ENCODE measurements around the gene RTL1. TPM values are rescaled to one million over a fixed set of nuclear protein-coding genes. Genes with fewer than 3 reads are reported as not detected.
A peak's percentile ranks its signal among the peaks of the same experiment; 100 is the strongest.

Gene RTL1
- total and polyA plus RNA-seq, 11 donors, result not detected

GRCh38 chr14:100891501-100892445, 11.7 kb downstream of the RTL1 start:
- intact Hi-C loops (cut with DNase I), result no loop called here
- Histone ChIP-seq H3K27me3 (peaks cover 0 to 48% (median 3%) of the 10 kb centered on the region in 9 donors), H3K4me3 (no peak overlapping the region), H3K9me3 (no peaks in the 10 kb centered on the region), H3K36me3 (no peaks in the 10 kb centered on the region), H3K4me1 (no peaks in the 10 kb centered on the region), H3K27ac (no peak overlapping the region)
- TF ChIP-seq POLR2A (IDR thresholded peaks at IDR 0.05), result no peak
- TF ChIP-seq, protein P1, sequence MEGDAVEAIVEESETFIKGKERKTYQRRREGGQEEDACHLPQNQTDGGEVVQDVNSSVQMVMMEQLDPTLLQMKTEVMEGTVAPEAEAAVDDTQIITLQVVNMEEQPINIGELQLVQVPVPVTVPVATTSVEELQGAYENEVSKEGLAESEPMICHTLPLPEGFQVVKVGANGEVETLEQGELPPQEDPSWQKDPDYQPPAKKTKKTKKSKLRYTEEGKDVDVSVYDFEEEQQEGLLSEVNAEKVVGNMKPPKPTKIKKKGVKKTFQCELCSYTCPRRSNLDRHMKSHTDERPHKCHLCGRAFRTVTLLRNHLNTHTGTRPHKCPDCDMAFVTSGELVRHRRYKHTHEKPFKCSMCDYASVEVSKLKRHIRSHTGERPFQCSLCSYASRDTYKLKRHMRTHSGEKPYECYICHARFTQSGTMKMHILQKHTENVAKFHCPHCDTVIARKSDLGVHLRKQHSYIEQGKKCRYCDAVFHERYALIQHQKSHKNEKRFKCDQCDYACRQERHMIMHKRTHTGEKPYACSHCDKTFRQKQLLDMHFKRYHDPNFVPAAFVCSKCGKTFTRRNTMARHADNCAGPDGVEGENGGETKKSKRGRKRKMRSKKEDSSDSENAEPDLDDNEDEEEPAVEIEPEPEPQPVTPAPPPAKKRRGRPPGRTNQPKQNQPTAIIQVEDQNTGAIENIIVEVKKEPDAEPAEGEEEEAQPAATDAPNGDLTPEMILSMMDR (IDR thresholded peaks at IDR 0.05), result no peak
- no peak for ATAC-seq
- DNase-seq, result peak in 3 of 5 donors; percentile 11 to 38 (median 15)
- WGBS, 4 donors, result 86 to 89% (median 88%) methylated on average over 10 to 13 of the region's 13 CpGs

DNA sequence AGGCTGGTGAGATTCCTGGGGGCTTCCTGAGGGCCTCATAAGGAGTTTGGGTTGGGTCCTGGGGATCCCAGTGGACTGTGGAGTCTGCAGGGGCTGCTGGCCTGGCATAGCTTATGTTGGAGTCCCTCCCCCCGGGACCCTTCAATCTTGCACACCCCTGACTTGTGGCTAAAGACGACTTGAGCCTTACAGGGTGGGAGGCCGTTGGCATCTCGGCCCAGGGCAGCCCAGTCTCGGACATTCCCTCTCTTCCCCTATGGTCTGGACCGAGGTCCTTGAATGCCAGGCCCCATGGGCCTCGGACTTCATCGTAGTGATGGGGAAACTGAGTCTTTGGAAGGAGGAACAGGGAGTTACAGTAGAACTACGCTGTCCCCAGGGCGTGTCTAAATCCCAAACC, 12.5 kb downstream of the RTL1 start:
- no peaks in the 10 kb centered on the region for H3K36me3 ChIP-seq
- no peaks in the 10 kb centered on the region for H3K9me3 ChIP-seq
- H3K27ac ChIP-seq, result no peak overlapping the region
- ATAC-seq (no peak), DNase-seq (peak in 3 of 5 donors; percentile 11 to 42 (median 20))
- H3K4me1 ChIP-seq, result no peaks in the 10 kb centered on the region
- intact Hi-C loops (cut with DNase I), result no loop called here
- H3K4me3 ChIP-seq, result no peak overlapping the region
- peaks cover 0 to 40% (median 2%) of the 10 kb centered on the region in 9 donors for H3K27me3 ChIP-seq
- 85 to 92% (median 88%) methylated on average over 10 of the region's 10 CpGs for WGBS, 4 donors
- TF ChIP-seq, protein P1 (IDR thresholded peaks at IDR 0.05), result no peak
- TF ChIP-seq POLR2A (IDR thresholded peaks at IDR 0.05), result no peak

DNA sequence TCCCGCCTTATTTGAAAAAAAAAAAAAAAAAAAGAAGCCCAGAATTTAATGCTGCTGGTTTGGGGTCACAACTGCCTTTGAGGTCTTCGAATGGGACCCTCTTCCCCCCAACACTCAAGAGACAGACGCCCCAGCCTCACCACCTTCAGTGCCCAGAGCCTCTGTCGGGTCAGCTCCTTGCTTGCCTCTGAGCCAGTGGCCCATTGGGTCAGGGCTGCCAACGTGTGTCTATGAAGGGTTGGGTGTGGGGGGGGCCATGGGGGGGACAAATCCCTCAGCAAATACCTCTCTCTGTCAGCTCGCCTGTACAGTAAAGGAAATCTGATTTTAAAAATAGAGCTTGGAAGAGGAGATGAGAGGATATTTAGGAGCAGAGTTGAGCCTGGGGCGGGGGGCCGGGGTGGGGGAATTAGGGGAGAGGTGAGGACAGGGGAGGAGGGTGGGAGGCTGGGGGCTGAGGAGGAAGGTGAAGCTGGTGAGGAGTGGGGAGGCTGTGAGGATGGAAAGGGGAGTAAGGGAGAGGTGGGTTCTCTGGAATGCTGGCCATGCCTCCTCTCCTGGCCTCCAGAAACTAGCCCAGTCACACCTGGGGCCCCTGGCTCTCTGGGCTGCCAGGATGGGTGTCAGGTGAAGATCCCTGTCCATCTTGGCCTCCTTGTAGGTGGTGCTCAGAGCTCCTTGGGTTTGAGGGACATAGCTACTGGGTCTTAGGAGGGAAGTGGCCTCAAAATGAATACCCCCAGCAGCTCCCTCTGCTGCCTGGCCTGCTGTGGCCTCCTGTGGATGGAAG, 13.3 kb downstream of the RTL1 start:
- H3K9me3 ChIP-seq, result no peaks in the 10 kb centered on the region
- no peak for ATAC-seq
- intact Hi-C loops (cut with DNase I), result no loop called here
- DNase-seq, result peak in 3 of 5 donors; percentile 8 to 26 (median 16)
- H3K27ac ChIP-seq, result no peak overlapping the region
- 81 to 87% (median 85%) methylated on average over 8 of the region's 8 CpGs for WGBS, 4 donors
- H3K4me3 ChIP-seq, result no peak overlapping the region
- H3K36me3 ChIP-seq, result no peaks in the 10 kb centered on the region
- H3K4me1 ChIP-seq, result no peaks in the 10 kb centered on the region
- peaks cover 0 to 32% (median 0%) of the 10 kb centered on the region in 9 donors for H3K27me3 ChIP-seq
- TF ChIP-seq, protein P1 (IDR thresholded peaks at IDR 0.05), result no peak
- no peak for TF ChIP-seq POLR2A (IDR thresholded peaks at IDR 0.05)

DNA sequence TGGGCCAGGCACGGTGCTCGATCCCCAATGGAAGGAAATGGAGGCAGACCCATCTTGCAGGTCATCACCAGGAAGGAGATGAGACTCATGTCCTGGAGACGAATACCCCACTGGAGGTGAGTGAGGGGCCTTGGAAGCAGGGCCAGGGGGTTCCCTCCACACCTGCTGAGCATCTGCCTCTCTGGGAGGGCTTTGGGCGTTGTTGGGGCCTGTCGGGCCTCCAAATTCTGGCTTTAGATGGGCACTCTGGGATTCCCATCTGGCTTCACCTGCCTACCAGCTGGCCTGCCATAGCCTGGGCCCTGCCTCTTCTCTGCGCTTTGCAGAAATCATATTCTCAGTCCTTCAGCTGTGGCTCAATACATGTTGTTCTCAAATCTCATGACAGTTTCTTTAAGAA, 13.9 kb downstream of the RTL1 start:
- intact Hi-C loops (cut with DNase I), result no loop called here
- Histone ChIP-seq H3K36me3 (no peaks in the 10 kb centered on the region), H3K27ac (no peak overlapping the region), H3K27me3 (peaks cover 0 to 26% (median 0%) of the 10 kb centered on the region in 9 donors), H3K4me1 (no peaks in the 10 kb centered on the region), H3K9me3 (no peaks in the 10 kb centered on the region), H3K4me3 (no peak overlapping the region)
- no peak for TF ChIP-seq POLR2A (IDR thresholded peaks at IDR 0.05)
- TF ChIP-seq, protein P1 (IDR thresholded peaks at IDR 0.05), result no peak
- DNase-seq (peak in 2 of 5 donors; percentile 14 to 44), ATAC-seq (no peak)
- WGBS, 4 donors, result 88 to 94% (median 91%) methylated on average over 5 to 6 of the region's 6 CpGs

Data from heart left ventricle (tissue), 16 donors.